ENCODE results near the gene AHR.
"Not testable (repeated sequence)": the region's sequence is repeated elsewhere in the genome, so short reads cannot be mapped to it uniquely, and the experiment has no call there.

Gene AHR

DNA sequence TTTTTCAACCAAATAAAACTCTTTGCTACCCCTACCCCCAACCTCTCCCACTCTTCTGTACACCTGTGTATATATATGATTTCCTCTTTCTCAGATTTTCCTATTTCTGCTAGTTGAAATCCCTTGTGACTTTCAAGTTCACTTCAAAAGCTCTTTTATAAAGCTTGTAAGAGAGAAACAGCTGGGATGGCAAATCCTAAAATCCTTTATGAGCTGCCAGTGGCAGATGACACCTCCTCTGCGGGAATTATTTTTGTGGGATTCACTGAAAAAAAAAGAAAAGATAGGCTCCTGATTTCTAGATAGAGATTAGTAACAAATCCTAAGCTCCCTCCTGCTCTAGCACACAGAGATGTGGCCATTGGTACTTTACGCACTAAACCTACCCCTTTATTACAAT, 92.9 kb downstream of the AHR start:
- TF ChIP-seq CTCF (IDR thresholded peaks at IDR 0.05; ENCODE audit: borderline replicate concordance, control extremely low read depth, extremely low read depth, insufficient read depth, missing control alignments): no peak
- in situ Hi-C loops (cut with MboI; ENCODE audit: low sequenced_read_pairs, unreplicated experiment): no loop called here
- DNase-seq (ENCODE audit: low spot score): no peak

GRCh38 chr7:17392846-17393245, 94.4 kb downstream of the AHR start:
- in situ Hi-C loops (cut with MboI; ENCODE audit: low sequenced_read_pairs, unreplicated experiment): no loop called here
- no peak for DNase-seq (ENCODE audit: low spot score)

DNA sequence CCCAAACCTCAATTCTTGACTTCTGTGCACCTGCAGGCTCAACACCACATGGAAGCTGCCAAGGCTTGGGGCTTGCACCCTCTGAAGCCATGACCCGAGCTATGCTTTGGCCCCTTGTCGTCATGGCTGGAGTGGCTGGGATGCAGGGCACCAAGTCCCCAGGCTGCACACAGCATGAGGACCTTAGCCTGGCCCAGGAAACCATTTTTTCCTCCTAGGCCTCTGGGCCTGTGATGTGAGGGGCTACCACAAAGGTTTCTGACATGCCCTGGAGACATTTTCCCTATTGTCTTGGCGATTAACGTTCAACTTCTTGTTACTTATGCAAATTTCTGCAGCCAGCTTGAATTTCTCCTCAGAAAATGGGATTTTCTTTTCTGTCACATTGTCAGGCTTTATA, 96.1 kb downstream of the AHR start:
- DNase-seq (ENCODE audit: low spot score): not testable (repeated sequence)

More at GRCh38 chr7:17392846-17393245, 94.4 kb downstream of the AHR start:
- TF ChIP-seq CTCF (IDR thresholded peaks at IDR 0.05; ENCODE audit: borderline replicate concordance, control extremely low read depth, extremely low read depth, insufficient read depth, missing control alignments): no peak

More for the DNA sequence above, 96.1 kb downstream of the AHR start:
- in situ Hi-C loops (cut with MboI; ENCODE audit: low sequenced_read_pairs, unreplicated experiment): not testable (repeated sequence)
